WTC11 (cell line): ENCODE results near the gene PCSK2. TPM values are rescaled to one million over a fixed set of nuclear protein-coding genes. Genes with fewer than 3 reads are reported as not detected.

ENCODE experiments used
- ATAC-seq: fragments of 200-7000 bp; cut with Tn5 transposase; 2 replicates; pipeline ENCODE4 v1.10.0; 2021; ENCODE audit warnings: mild to moderate bottlenecking, moderate library complexity
- CTCF ChIA-PET: fragments of 300-600 bp; sonication (Branson Sonifier 250); formaldehyde crosslinking; loops from one replicate; lab custom pipeline; 2021; ENCODE audit warnings: antibody characterized with exemption; lab: Charles Lee
- POLR2A ChIA-PET: fragments of 350-600 bp; sonication (Branson Sonifier 250); formaldehyde crosslinking; loops from one replicate; lab custom pipeline; 2021; ENCODE audit warnings: antibody characterized with exemption; lab: Charles Lee
- DNase-seq: peaks from one replicate; pipeline ENCODE4 v3.0.0; 2021; ENCODE audit warnings: low spot score
- H3K27ac Mint-ChIP-seq: 2 replicates; pipeline ENCODE4 v1.8.0; 2021; ENCODE audit warnings: mixed read lengths
- H3K27me3 Mint-ChIP-seq: 2 replicates; pipeline ENCODE4 v1.8.0; 2021; ENCODE audit warnings: low read depth, mild to moderate bottlenecking, moderate library complexity, mixed read lengths
- H3K36me3 Mint-ChIP-seq: 2 replicates; pipeline ENCODE4 v1.8.0; 2021; ENCODE audit warnings: mixed read lengths
- H3K4me1 Mint-ChIP-seq: 2 replicates; pipeline ENCODE4 v1.8.0; 2022; ENCODE audit warnings: mixed read lengths
- H3K4me3 Mint-ChIP-seq: 2 replicates; pipeline ENCODE4 v1.8.0; 2021; ENCODE audit warnings: mild to moderate bottlenecking, moderate library complexity, mixed read lengths
- H3K9me3 Mint-ChIP-seq: 2 replicates; pipeline ENCODE4 v1.8.0; 2021; ENCODE audit warnings: mixed read lengths
- CDX4 ChIP-seq: fragments of 250-450 bp; sonication (Bioruptor Pico); IDR thresholded peaks from 2 replicates; pipeline ENCODE4 v1.9.0; 2021; ENCODE audit warnings: moderate library complexity, mild to moderate bottlenecking, inconsistent platforms, borderline replicate concordance
- CREB1 ChIP-seq: sonication (generic); formaldehyde crosslinking; IDR thresholded peaks from 2 replicates; pipeline ENCODE4 v1.8.0; 2023; ENCODE audit warnings: mild to moderate bottlenecking, missing genetic modification reagents
- E2F4 ChIP-seq: sonication (generic); formaldehyde crosslinking; IDR thresholded peaks from 2 replicates; pipeline ENCODE4 v1.8.1; 2022; ENCODE audit warnings: low read depth, mild to moderate bottlenecking, moderate library complexity, missing genetic modification reagents, borderline replicate concordance
- GABPB1 ChIP-seq: sonication (generic); formaldehyde crosslinking; IDR thresholded peaks from 2 replicates; pipeline ENCODE4 v1.8.1; 2023; ENCODE audit warnings: mild to moderate bottlenecking, missing genetic modification reagents
- GRHL2 ChIP-seq: fragments of 250-450 bp; sonication (Bioruptor Pico); IDR thresholded peaks from 2 replicates; pipeline ENCODE4 v1.8.0; 2022; ENCODE audit warnings: mild to moderate bottlenecking, moderate library complexity; ENCODE audit not compliant: insufficient replicate concordance, severe bottlenecking
- IRF2 ChIP-seq: sonication (generic); formaldehyde crosslinking; IDR thresholded peaks from 2 replicates; pipeline ENCODE4 v1.8.0; 2022; ENCODE audit warnings: low read depth, missing genetic modification reagents, borderline replicate concordance
- KAT7 ChIP-seq: sonication (generic); formaldehyde crosslinking; IDR thresholded peaks from 2 replicates; pipeline ENCODE4 v1.8.1; 2023; ENCODE audit warnings: missing genetic modification reagents, mild to moderate bottlenecking, borderline replicate concordance
- MLX ChIP-seq: sonication (generic); formaldehyde crosslinking; IDR thresholded peaks from 2 replicates; pipeline ENCODE4 v1.8.1; 2023; ENCODE audit warnings: mild to moderate bottlenecking, missing genetic modification reagents, moderate library complexity
- MXD4 ChIP-seq: fragments of 250-450 bp; sonication (Bioruptor Pico); IDR thresholded peaks from 2 replicates; pipeline ENCODE4 v1.8.0; 2021; ENCODE audit warnings: mild to moderate bottlenecking, moderate library complexity, borderline replicate concordance
- RORB ChIP-seq: fragments of 250-450 bp; sonication (Bioruptor Pico); IDR thresholded peaks from 2 replicates; pipeline ENCODE4 v1.9.0; 2021; ENCODE audit warnings: mild to moderate bottlenecking
- SOX15 ChIP-seq: fragments of 250-450 bp; sonication (Bioruptor Pico); IDR thresholded peaks from 2 replicates; pipeline ENCODE4 v1.9.0; 2021; ENCODE audit warnings: mild to moderate bottlenecking
- TCF7 ChIP-seq: sonication (generic); formaldehyde crosslinking; IDR thresholded peaks from 2 replicates; pipeline ENCODE4 v1.8.0; 2022; ENCODE audit warnings: mild to moderate bottlenecking, low read depth, missing genetic modification reagents, moderate library complexity
- TP53 ChIP-seq: sonication (generic); formaldehyde crosslinking; IDR thresholded peaks from 2 replicates; pipeline ENCODE4 v1.8.1; 2023; ENCODE audit warnings: mild to moderate bottlenecking, missing genetic modification reagents
- ZNF232 ChIP-seq: sonication (generic); formaldehyde crosslinking; IDR thresholded peaks from 2 replicates; pipeline ENCODE4 v1.8.0; 2022; ENCODE audit warnings: mild to moderate bottlenecking, missing genetic modification reagents
- ZNF416 ChIP-seq: fragments of 250-450 bp; sonication (Bioruptor Pico); IDR thresholded peaks from 2 replicates; pipeline ENCODE4 v1.9.0; 2021; ENCODE audit warnings: mild to moderate bottlenecking, inconsistent platforms
- ZNF532 ChIP-seq: fragments of 250-450 bp; sonication (Bioruptor Pico); IDR thresholded peaks from 2 replicates; pipeline ENCODE4 v1.9.0; 2021; ENCODE audit warnings: mild to moderate bottlenecking, borderline replicate concordance
- total RNA-seq: library from RNA; stranded (reverse); gene quantifications from 3 replicates; pipeline ENCODE4 v1.2.3, GENCODE V29; 2021

Gene PCSK2
- total RNA-seq, 1 experiment from 2014 or later, result 0.74 TPM

- no peak for DNase-seq
- peaks cover 10% of the 10 kb centered on the region for H3K27me3 Mint-ChIP-seq
- H3K4me1 Mint-ChIP-seq, result peaks cover 16% of the 10 kb centered on the region
- H3K36me3 Mint-ChIP-seq, result no peaks in the 10 kb centered on the region; the same call in 1 of the 2 replicates
- CTCF ChIA-PET, result interaction anchor here (0.5 to 3.4 kb wide), 39 partner anchors 8 to 489 kb away, joined by 3 to 42 read pairs (median 4); partner anchors contain the start of genes BFSP1, DSTN and RRBP1
- H3K4me3 Mint-ChIP-seq, result peak overlapping the region; percentile 72
- TF ChIP-seq GABPB1, result peak; percentile 52
- no peak for TF ChIP-seq MLX (CRISPR knock-in tag)
- no peaks in the 10 kb centered on the region for H3K9me3 Mint-ChIP-seq
- ATAC-seq, result no peak; the same call in 1 of the 2 replicates
- POLR2A ChIA-PET, result interaction anchor here (0.6 to 1.6 kb wide), 2 partner anchors 64 to 428 kb away, joined by 3 to 7 read pairs; partner anchors contain the start of gene DSTN
- H3K27ac Mint-ChIP-seq, result no peak overlapping the region
Observed at GRCh38 chr20:17505636-17506517, 279.0 kb downstream of the PCSK2 start.

GRCh38 chr20:17507032-17507431, 280.2 kb downstream of the PCSK2 start:
- H3K4me3 Mint-ChIP-seq, result no peak overlapping the region
- no peak for ATAC-seq
- H3K36me3 Mint-ChIP-seq, result no peaks in the 10 kb centered on the region; the same call in 1 of the 2 replicates
- no peaks in the 10 kb centered on the region for H3K9me3 Mint-ChIP-seq
- ChIA-PET CTCF (no interaction called here), POLR2A (no interaction called here)
- TF ChIP-seq RORB (CRISPR knock-in tag) (no peak), IRF2 (CRISPR knock-in tag) (no peak), ZNF232 (CRISPR knock-in tag) (no peak), TP53 (CRISPR knock-in tag) (no peak), SOX15 (CRISPR knock-in tag) (no peak)
- TF ChIP-seq, all 79 proteins: peak for 0
- DNase-seq, result no peak
- peaks cover 13% of the 10 kb centered on the region for H3K4me1 Mint-ChIP-seq
- peaks cover 10% of the 10 kb centered on the region for H3K27me3 Mint-ChIP-seq
- no peak overlapping the region for H3K27ac Mint-ChIP-seq

GRCh38 chr20:17507531-17507930, 280.7 kb downstream of the PCSK2 start:
- no peak for ATAC-seq

More at GRCh38 chr20:17507531-17507930, 280.7 kb downstream of the PCSK2 start:
- no peaks in the 10 kb centered on the region for H3K9me3 Mint-ChIP-seq
- POLR2A ChIA-PET, result no interaction called here
- DNase-seq, result no peak
- no peak overlapping the region for H3K27ac Mint-ChIP-seq
- peaks cover 9% of the 10 kb centered on the region for H3K4me1 Mint-ChIP-seq
- TF ChIP-seq CREB1, result no peak
- no peak for TF ChIP-seq MXD4 (CRISPR knock-in tag)
- TF ChIP-seq KAT7, result no peak
- TF ChIP-seq GABPB1, result no peak
- no peak for TF ChIP-seq ZNF416
- no peak for TF ChIP-seq ZNF532 (CRISPR knock-in tag)
- no peak for TF ChIP-seq E2F4 (CRISPR knock-in tag)
- no peak for TF ChIP-seq TCF7 (CRISPR knock-in tag)
- no peak for TF ChIP-seq CDX4 (CRISPR knock-in tag)
- no peak for TF ChIP-seq GRHL2 (CRISPR knock-in tag)
- H3K4me3 Mint-ChIP-seq, result no peak overlapping the region
- CTCF ChIA-PET, result interaction anchor here (1.2 kb wide), 1 partner anchor 142 kb away, joined by 4 read pairs; no protein-coding TSS in a partner anchor
- peaks cover 10% of the 10 kb centered on the region for H3K27me3 Mint-ChIP-seq
- H3K36me3 Mint-ChIP-seq, result no peaks in the 10 kb centered on the region; the same call in 1 of the 2 replicates
